HG03457 (cell line): ENCODE data around the gene CCDC180.
"Not testable (repeated sequence)": the region's sequence is repeated elsewhere in the genome, so short reads cannot be mapped to it uniquely, and the experiment has no call there.

Experiments
- ATAC-seq: cut with Tn5 transposase; IDR thresholded peaks from one replicate; pipeline ENCODE4 v1.9.1; 2021; ENCODE audit warnings: moderate number of reproducible peaks; ENCODE audit not compliant: unreplicated experiment

CCDC180 gene

DNA sequence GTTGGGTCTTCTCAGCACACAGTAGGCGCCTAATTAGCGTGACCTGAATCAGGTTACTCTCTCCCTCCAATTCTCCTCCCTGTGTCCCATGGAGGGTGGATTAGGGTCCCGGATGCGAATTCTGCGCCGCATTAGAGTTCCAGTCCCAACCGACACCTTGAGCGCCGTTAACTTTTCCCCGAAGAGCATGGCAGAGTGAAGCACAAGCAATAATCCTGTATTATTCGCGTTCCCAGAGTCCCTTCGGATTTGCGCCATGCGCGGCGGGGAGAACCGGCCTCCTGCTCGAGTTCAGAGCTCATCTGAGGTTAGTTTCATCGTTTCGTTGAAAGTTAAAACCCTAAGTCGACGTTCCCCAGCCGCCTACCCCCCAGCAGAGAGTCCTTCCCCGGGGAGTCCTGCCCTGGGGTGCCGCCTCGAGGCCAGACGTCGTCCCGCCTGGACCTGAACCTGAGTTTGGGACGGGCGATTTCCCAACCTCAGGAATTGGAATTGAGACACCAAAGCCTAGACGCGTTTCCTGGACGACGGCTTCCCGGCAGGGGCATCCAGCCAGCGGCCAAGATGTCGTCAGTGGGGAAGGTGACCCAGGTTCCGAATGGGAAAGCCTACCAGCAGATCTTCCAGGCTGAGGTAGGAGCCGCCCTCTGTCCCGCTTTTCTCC, at the start of gene CCDC180:
CCDC180 (plus strand) TSS at position 160 of the 664 bp plus-strand sequence; CDS start at position 565, 405 bp downstream.
- no peak for ATAC-seq

DNA sequence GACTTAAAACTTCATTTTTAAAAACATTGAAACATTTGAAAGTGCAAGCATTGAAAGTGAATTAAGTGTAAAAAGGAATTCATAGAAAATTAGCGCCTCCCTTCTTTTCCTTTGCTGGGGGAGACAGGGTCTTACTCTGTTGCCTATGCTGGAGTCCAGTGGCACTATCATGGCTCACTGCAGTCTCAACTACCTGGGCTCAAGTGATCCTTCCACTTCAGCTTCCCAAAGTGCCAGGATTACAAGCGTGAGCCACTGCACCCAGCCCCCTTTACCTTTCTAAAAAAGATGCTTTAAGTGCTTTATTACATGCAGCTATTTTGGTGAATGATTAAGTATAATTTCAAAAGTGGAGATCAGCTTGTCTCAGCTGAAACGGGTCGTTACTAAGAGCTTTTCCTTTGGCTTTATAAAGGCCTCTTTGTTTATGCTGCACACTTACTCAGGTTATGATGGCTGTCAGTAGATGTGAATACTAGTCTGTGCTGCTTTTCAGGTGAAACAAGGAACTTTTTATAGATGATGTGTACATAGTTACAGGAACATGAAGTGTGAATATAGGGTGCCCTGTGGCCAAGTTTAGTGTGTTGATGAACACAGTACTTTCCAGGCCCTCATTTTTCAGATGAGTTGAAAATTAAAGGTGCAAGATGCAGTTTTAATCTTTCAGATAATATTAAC, 47.5 kb upstream of the CCDC180 start:
- not testable (repeated sequence) for ATAC-seq

DNA sequence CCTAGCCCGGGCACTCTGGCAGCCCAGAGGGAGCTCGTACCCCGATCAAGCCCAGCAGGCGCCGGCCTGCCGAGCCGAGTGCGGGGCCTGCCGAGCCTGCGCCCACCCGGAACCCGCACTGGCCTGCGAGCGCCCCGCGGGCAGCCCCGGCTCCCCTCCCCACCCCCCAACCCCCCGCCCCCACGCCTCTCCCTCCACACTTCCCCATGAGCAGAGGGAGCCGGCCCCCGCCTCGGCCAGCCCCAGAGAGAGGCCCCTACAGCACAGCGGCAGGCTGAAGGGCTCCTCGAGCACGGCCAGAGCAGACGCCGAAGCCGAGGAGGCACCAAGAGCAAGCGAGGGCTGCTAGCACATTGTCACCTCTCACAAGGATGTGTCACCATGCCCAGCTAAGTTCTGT, 36.2 kb upstream of the CCDC180 start:
- ATAC-seq: no peak

DNA sequence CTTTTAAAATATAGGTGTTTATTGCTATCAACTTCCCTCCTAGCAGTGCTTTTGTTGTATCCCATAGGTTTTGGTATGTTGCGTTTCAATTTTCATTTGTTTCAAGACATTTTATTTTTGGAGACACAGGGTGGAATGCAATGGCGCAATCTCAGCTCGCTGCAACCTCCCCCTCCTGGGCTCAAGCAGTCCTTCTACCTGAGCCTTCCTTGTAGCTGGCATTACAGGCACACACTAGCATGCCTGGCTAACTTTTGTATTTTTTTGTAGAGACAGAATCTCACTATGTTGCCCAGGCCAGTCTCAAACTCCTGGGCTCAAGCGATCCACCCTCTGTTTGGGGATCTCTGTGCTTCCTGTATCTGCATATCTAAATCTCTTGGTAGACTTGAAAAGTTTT, 35.4 kb upstream of the CCDC180 start:
- ATAC-seq: no peak

DNA sequence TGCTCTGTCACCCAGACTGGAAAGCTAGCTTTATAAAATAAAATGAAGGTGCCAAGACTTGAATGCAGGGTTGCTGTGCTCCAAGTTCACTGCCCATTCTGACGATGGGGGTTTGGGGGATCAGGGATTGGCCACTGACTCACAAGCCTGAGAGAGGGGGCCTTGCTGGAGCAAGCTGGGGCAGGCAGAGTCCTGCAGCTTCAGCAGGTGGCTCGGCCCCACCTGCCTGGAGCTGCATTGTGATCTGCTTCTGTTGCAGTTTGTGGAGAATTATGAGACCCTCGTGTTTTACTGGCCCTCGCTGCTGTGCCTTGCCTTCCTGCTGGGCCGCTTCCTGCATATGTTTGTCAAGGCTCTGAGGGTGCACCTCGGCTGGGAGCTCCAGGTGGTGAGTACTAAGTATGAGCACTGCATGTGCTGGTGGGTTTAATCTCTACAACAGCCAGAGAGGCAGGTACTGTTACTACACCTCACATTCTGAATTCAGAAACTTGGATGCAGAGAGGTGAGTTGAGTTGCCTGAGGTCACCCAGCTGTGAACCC, 31.1 kb upstream of the CCDC180 start:
- ATAC-seq: no peak

DNA sequence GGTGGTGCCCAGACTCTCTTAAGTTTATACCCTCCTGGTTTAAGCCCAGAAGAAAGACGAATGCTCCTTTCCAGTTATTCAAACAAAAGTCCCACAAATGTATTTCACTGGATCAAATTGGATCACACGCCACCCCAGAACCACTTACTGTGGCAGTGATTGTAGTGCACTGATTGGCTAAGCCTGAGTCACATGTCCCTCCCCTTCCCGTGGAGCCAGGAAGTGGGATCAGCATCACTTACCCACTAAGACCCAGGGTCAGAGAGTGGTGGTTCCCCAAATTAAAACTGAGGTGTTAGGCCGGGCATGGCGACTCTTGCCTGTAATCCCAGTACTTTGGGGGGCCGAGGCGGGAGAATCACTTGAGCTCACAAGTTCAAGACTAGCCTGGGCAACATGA, 29.5 kb upstream of the CCDC180 start:
- no peak for ATAC-seq

DNA sequence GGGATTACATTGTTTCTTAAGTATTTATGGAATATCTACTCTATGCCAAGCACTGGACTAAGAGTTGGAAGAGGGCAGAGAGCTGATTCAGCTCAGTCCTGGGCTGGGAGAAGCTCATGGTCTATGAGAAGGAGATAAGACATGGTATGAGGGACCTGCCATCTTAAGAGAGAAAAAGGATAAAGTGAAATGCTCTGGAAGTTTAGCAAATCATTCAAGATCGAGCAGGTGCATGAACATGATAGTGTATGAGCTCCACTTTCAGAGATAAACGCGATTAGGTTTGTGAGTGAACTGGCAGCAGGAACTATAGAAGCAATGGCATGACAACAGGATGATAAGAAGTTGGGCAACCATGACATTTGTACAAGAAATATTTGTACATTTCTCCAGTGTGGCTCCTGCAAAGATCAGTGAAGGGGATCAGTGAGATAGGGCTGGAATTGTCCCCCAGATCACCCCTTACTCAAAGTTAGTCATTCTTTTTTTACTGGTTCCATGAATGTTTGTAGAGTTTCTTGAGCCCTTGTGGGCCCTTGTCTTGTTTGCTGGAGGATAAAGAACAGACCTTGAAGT, 26.6 kb upstream of the CCDC180 start:
- no peak for ATAC-seq

DNA sequence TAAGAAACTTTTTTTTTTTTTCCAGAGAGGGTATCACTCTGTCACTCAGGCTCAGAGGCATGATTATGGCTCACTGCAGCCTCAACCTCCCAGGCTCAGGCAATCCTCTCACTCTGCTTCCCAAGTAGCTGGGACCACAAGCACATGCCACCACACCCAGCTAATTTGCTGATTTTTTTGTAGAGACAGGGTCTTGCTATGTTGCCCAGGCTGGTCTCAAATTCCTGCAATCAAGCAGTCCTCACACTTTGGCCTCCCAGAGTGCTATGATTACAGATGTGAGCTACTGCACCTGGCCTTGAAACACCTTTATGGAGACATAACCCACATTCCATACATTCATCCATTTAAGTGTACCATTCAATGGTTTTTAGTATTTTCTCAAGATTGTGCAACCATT, 23.7 kb upstream of the CCDC180 start:
- no peak for ATAC-seq

DNA sequence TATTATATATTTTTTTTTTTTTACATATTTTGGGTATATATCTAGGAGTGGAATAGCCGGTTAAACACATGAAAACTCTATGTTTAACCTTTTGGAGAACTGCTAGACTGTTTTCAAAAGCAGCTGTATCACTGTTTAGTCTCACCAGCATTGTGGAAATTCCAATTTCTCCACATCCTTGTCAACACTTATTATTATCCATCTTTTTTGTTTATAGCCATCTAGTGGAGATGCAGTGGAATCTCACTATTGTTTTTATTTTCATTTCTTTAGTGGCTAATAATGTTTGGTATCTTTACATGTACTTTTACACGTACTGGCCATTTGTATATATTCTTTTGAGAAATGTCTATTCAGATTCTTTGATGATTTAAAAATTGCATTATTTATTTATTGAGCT, 22.7 kb upstream of the CCDC180 start:
- no peak for ATAC-seq

DNA sequence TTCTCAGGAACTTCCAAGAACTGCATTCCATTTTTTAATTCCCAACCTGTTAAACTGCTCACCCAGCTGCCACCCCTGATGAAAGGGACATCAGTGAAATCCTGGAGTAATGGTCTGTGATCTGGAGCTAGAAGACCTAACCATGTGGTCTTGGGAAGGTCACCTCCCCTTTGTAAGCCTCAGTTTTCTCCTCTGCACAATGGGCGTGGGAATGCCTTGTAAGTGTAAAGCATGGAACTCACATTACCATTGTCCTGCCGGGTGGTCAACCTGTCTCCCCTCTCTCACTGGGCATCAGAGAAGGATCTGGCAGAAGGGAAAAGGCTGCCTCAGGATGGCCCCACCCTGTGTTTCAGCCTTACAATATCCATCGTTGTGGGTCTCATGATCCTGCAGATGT, 15.3 kb upstream of the CCDC180 start:
- ATAC-seq: no peak

DNA sequence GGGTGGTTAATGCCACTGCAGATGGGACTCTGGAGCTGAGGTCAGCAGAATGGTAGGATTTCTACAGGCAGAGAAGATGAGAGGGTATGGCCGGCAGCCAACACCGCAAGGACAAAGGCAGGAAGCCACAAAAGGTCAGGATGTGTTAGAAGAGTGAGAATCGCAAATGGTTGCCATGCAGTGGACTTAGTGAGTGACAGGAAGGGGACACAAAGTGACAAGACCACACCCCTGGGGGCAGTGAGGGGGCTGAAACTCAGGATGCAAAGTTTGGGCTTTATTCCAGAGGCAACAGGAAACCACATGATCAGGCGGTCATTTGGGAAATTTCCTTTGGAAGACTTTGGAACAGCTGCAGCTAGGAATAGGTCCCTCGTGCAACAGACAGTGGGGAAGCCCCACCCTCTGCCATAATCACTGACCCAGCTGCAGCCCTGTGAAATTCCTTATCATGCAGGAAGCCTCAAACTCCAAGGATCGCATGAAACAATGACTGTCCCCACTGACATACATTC, 14.2 kb upstream of the CCDC180 start:
- no peak for ATAC-seq

DNA sequence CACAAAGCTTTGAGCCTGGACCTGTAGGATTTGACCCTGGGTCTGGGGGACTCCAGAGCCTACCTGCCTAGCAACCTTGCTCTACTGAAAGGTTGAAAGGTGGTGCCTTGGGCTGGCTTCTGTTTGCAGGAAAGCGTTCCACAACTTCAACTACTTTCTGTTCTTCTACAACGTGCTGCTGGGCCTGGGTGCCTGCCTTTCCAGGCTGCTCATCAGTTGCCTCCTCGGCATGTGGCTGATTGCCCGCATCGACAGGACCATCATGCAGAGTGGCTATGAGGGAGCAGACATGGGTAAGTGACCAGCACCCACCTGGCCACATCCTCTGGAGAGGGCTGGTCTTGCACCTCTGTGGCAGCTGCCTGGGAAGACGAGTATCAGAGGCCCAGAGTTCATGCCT, 13.6 kb upstream of the CCDC180 start:
- no peak for ATAC-seq

DNA sequence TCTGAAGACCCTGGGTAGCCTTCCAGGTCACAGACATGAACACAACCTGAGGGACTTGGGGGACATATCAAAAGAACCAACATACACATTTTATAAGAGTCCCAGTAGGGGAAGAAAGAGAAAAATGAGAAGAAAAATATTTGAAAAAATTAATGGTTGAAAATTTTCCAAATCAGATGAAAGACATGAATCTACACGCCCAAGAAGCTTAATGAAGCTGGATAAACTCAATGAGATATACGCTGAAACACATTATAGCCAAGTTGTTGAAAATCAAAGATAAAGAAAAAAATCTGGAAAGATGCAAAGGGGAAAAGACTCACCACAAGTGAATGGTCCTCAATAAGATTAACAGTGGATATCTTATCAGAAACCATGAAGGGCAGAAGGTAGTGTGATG, 9.6 kb upstream of the CCDC180 start:
- no peak for ATAC-seq

DNA sequence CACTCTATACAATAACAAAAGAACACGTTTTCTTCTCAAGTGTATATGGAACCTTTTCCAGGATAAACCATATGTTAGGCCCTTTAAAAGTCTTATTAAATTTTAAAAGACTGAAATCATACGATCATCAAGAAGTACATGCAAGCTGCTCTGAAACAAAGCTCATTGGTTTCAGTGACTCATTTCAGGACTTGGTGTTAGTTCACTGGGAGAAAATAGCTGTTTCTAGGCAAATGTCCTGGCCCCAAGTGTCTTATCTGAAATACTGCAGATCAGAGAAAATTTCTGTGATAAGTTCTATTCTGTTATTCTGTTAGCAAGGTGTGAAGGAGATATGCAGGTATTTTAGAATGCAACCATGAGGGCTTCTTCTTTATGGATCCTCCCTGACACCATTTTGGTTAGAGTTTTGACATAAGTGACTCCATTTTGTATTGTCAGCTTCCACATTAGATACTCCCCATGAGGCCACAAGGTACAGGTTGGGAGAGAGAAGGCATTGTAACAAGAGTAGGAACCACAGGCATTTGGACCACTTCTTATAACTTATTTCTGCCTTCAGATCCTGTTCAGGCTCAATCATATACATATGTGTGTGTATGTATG, 7.5 kb upstream of the CCDC180 start:
- no peak for ATAC-seq

DNA sequence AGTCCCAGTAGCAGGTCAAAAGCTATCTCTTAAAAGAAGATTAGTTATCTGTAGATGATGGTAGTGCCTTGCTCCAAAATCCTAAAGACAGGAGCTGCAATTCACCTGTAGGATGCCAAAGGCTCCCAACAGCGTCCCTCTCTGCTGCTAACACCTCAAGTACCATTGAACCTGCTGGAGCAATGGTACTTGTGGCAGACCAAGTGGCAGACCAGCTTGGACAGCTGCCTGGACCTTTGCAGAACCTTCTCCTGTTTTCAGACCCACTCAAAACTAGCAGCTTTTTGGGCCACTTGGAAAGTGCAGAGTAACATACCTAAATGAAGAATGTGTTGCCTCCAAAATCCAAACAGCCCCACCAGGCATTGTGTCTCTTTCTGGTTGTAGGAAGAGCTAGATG, 6.9 kb upstream of the CCDC180 start:
- no peak for ATAC-seq

DNA sequence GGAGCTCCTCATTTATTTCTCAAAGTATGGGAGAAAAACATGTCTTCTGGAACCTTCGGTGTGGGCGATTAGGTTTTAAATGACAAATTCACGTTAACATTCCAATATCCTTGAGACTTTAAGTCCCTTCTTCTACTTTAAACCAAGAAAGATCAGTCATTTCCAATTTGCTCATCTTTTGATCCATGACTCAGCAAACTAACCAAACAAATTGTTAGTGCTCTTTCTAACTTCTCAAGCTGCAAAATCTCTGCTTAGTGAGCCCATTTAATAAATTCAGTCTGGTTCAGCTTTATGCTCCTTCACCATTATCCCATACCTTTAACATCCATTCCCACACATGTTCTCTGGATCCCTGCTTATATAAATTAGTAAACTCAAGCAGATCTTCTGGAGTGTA, 5.5 kb upstream of the CCDC180 start:
- ATAC-seq: no peak

DNA sequence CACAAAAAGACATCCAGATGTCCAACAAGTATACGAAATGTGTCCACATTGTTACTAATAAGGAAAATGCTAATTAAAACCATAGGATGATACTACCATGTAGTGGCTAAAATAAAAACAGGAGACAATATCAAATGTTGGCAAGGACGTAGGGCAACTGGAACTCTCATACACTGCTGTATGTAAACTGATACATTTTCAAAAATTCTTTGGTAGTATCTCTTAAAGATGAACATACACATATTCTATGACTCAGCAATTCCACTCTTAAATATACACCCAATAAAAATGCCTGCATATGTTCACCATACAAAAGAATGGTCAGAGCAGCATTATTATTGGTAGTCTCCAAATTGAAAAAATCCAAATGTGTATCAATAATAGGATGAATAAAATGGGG, 2.9 kb upstream of the CCDC180 start:
- ATAC-seq: no peak

DNA sequence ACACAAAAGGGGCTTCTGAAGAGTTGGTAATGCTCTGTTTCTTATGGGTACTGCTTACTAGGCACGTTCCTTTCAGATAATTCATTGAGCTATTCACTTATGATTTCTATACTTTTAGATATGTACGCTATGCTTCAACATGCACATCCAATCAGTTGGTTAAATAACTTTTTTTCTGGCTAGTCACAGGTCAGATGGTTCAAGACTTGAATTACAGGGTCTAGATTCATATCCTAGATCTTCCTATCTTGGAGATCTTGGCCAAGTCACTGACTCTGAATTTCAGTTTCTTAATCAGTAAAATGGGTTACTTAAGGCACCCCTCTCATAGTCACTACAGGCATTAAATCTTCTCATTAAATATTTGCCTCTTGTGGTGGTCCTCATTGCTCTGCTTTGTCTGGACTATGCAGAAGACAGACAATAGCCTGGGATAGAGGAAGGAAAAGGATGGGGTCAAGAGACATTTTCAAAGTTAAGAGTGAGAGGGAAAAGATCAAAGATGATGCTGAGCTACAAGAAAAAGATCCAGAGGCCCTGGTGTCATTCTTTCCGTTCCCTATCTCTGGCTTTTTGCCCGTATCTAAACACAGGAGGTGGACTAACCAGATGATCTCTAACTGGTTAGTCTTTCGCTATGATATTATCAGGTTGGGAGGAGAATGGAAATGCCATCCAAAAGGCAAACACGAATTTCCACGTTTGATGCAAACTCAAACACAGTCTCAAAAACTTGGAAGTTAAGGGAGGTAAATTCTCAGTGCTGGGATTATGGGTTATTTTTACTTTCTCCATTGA, 1.8 kb upstream of the CCDC180 start:
- no peak for ATAC-seq

DNA sequence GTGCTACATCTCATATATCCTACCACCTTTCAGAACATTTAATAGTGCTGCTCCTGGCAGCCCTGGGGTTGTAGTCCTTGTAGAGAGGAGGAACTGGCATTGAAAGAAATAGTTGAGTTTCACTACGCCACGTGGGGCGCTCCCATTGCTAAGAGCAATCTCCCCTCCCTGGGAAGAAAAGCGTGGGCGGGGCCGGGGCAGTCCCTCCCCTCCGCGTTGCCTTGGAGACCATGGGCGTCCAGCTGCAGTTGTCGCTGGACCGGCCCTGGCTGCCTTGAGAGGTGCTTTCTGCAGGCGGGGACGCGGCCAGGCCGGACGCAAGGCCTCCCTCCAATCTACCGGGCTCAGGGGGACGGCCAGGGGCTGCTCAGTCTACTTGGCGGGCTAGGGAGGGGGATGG, 368 bp upstream of the CCDC180 start:
- no peak for ATAC-seq

DNA sequence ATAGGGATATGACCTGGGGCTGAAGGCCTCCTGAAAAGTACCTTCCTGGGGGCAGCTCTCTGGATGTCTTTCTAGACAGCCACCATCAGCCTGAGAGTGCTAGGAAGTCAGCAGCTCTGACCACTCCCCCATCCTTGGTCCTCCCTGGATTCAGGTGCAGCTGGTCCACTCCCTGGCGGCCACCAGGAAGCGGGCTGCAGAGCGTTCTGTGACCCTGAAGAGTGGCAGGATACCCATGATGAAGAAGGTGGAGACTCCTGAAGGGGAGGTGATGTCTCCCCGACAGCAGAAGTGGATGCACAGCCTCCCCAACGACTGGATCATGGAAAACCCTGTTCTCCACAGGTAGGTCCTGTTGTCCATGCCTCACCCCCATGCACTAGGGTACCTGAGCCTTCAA, 1.8 kb downstream of the CCDC180 start:
- no peak for ATAC-seq

DNA sequence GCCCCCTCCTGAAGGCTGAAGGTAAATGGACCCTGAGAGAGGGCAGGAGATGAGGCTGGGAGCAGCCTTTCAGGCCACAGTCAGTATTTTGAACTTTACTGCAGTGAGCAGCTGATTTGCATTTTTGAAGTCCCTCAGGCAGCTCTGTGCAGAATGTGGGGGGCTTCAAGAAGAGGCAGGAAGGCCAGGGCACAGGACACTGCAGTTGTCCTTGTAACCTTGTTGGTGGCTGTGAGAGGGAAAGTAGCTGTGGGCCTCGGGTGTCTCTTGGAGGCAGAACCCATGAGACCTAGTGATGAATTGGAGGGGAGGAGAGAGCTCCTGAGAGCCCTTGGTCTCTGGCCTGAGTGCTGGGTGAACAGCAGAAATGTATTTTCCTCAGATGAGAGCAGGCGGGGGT, 2.6 kb downstream of the CCDC180 start:
- ATAC-seq: no peak
